MG63 (cell line): Measurements from ENCODE around the gene SLC6A5. TPM values are rescaled to one million over a fixed set of nuclear protein-coding genes. Genes with fewer than 3 reads are reported as not detected.
"Not testable (repeated sequence)": the region's sequence is repeated elsewhere in the genome, so short reads cannot be mapped to it uniquely, and the experiment has no call there.

ENCODE experiments used
- DNase-seq: peaks from one replicate; pipeline ENCODE4 v3.0.0-alpha.2; 2020
- H3K27me3 ChIP-seq: fragments of 250-450 bp; sonication (Bioruptor Pico); 2 replicates; pipeline ENCODE4 v1.5.1; 2020; ENCODE audit warnings: mild to moderate bottlenecking, moderate library complexity
- H3K36me3 ChIP-seq: fragments of 250-450 bp; sonication (Bioruptor Pico); 2 replicates; pipeline ENCODE4 v1.5.1; 2020; ENCODE audit warnings: mild to moderate bottlenecking, moderate library complexity
- H3K4me3 ChIP-seq: fragments of 250-450 bp; sonication (Bioruptor Pico); 2 replicates; pipeline ENCODE4 v1.5.1; 2020; ENCODE audit warnings: mild to moderate bottlenecking, moderate library complexity
- H3K9me3 ChIP-seq: fragments of 250-450 bp; sonication (Bioruptor Pico); 2 replicates; pipeline ENCODE4 v1.5.1; 2020; ENCODE audit warnings: mild to moderate bottlenecking, moderate library complexity
- total RNA-seq: library from RNA; depleted of rRNA; stranded (reverse); fragments of >200 nt; shearing (Covaris generic); gene quantifications from 2 replicates; pipeline ENCODE4 v1.2.3, GENCODE V29; 2014; ENCODE audit warnings: low replicate concordance; rRNA removed

Gene SLC6A5
- total RNA-seq, result not detected in 2 replicates

- Histone ChIP-seq H3K27me3 (peaks cover 17% of the 10 kb centered on the region), H3K9me3 (no peaks in the 10 kb centered on the region), H3K36me3 (no peaks in the 10 kb centered on the region), H3K4me3 (no peak within 1 kb of the TSS)
- DNase-seq, result peak; percentile 34
These were observed at the start of gene SLC6A5 for GRCh38 chr11:20599221-20600019. Gene SLC6A5, plus strand, starts transcription at chr11:20599608. Its CDS starts 65 bp downstream, at chr11:20599673.

GRCh38 chr11:20551096-20551495, 48.3 kb upstream of the SLC6A5 start:
- Histone ChIP-seq H3K36me3 (no peaks in the 10 kb centered on the region), H3K4me3 (no peak overlapping the region), H3K27me3 (no peaks in the 10 kb centered on the region), H3K9me3 (no peaks in the 10 kb centered on the region)
- DNase-seq, result no peak

- DNase-seq, result no peak
- H3K4me3 ChIP-seq, result no peak overlapping the region
- no peaks in the 10 kb centered on the region for H3K9me3 ChIP-seq
- no peaks in the 10 kb centered on the region for H3K36me3 ChIP-seq
- no peaks in the 10 kb centered on the region for H3K27me3 ChIP-seq
These were observed 43.6 kb upstream of the SLC6A5 start for GRCh38 chr11:20555783-20556182.

GRCh38 chr11:20556396-20556795, 43.0 kb upstream of the SLC6A5 start:
- not testable (repeated sequence) for DNase-seq, H3K9me3 ChIP-seq, H3K4me3 ChIP-seq, H3K27me3 ChIP-seq, H3K36me3 ChIP-seq

GRCh38 chr11:20558741-20559140, 40.7 kb upstream of the SLC6A5 start:
- no peaks in the 10 kb centered on the region for H3K9me3 ChIP-seq
- no peak overlapping the region for H3K4me3 ChIP-seq
- H3K27me3 ChIP-seq, result no peaks in the 10 kb centered on the region
- H3K36me3 ChIP-seq, result no peaks in the 10 kb centered on the region
- DNase-seq, result no peak

GRCh38 chr11:20559523-20560300, 39.7 kb upstream of the SLC6A5 start:
- H3K27me3 ChIP-seq, result no peaks in the 10 kb centered on the region
- no peak for DNase-seq
- no peak overlapping the region for H3K4me3 ChIP-seq

GRCh38 chr11:20561915-20562314, 37.5 kb upstream of the SLC6A5 start:
- DNase-seq, result no peak
- Histone ChIP-seq H3K36me3 (no peaks in the 10 kb centered on the region), H3K4me3 (no peak overlapping the region), H3K27me3 (no peaks in the 10 kb centered on the region), H3K9me3 (no peaks in the 10 kb centered on the region)

More at GRCh38 chr11:20559523-20560300, 39.7 kb upstream of the SLC6A5 start:
- no peaks in the 10 kb centered on the region for H3K9me3 ChIP-seq
- H3K36me3 ChIP-seq, result no peaks in the 10 kb centered on the region

GRCh38 chr11:20563866-20564265, 35.5 kb upstream of the SLC6A5 start:
- Histone ChIP-seq H3K27me3 (no peaks in the 10 kb centered on the region), H3K36me3 (no peaks in the 10 kb centered on the region), H3K9me3 (no peaks in the 10 kb centered on the region), H3K4me3 (no peak overlapping the region)
- DNase-seq, result no peak

- Histone ChIP-seq H3K36me3 (no peaks in the 10 kb centered on the region), H3K9me3 (no peaks in the 10 kb centered on the region), H3K4me3 (no peak overlapping the region), H3K27me3 (no peaks in the 10 kb centered on the region)
- no peak for DNase-seq
These were observed 34.4 kb upstream of the SLC6A5 start for GRCh38 chr11:20564846-20565635.

- H3K9me3 ChIP-seq, H3K27me3 ChIP-seq, H3K4me3 ChIP-seq, H3K36me3 ChIP-seq, DNase-seq: not testable (repeated sequence)
These were observed 33.3 kb upstream of the SLC6A5 start for GRCh38 chr11:20566115-20566514.

GRCh38 chr11:20566591-20567434, 32.6 kb upstream of the SLC6A5 start:
- H3K4me3 ChIP-seq, result no peak overlapping the region
- H3K9me3 ChIP-seq, result no peaks in the 10 kb centered on the region

GRCh38 chr11:20579725-20580124, 19.7 kb upstream of the SLC6A5 start:
- not testable (repeated sequence) for H3K9me3 ChIP-seq, H3K27me3 ChIP-seq, H3K36me3 ChIP-seq, DNase-seq, H3K4me3 ChIP-seq

More at GRCh38 chr11:20566591-20567434, 32.6 kb upstream of the SLC6A5 start:
- no peak for DNase-seq
- H3K27me3 ChIP-seq, result no peaks in the 10 kb centered on the region
- no peaks in the 10 kb centered on the region for H3K36me3 ChIP-seq

GRCh38 chr11:20583201-20583600, 16.2 kb upstream of the SLC6A5 start:
- no peaks in the 10 kb centered on the region for H3K9me3 ChIP-seq
- no peaks in the 10 kb centered on the region for H3K27me3 ChIP-seq
- DNase-seq, result no peak
- H3K36me3 ChIP-seq, result no peaks in the 10 kb centered on the region
- no peak overlapping the region for H3K4me3 ChIP-seq

GRCh38 chr11:20584093-20584774, 15.2 kb upstream of the SLC6A5 start:
- no peaks in the 10 kb centered on the region for H3K36me3 ChIP-seq
- H3K27me3 ChIP-seq, result no peaks in the 10 kb centered on the region
- peak; percentile 7 for DNase-seq
- no peaks in the 10 kb centered on the region for H3K9me3 ChIP-seq
- no peak overlapping the region for H3K4me3 ChIP-seq

- Histone ChIP-seq H3K9me3 (no peaks in the 10 kb centered on the region), H3K27me3 (no peaks in the 10 kb centered on the region), H3K36me3 (no peaks in the 10 kb centered on the region), H3K4me3 (no peak overlapping the region)
- no peak for DNase-seq
These were observed 9.6 kb upstream of the SLC6A5 start for GRCh38 chr11:20589796-20590195.

- DNase-seq, result no peak
- no peaks in the 10 kb centered on the region for H3K36me3 ChIP-seq
- no peak overlapping the region for H3K4me3 ChIP-seq
- no peaks in the 10 kb centered on the region for H3K27me3 ChIP-seq
- no peaks in the 10 kb centered on the region for H3K9me3 ChIP-seq
These were observed 9.0 kb upstream of the SLC6A5 start for GRCh38 chr11:20590381-20590780.
